ENCODE results near the gene REPS2.

GRCh38 chrX:17030580-17031270 is 84.3 kb downstream of the REPS2 start:
- TF ChIP-seq, protein P1, sequence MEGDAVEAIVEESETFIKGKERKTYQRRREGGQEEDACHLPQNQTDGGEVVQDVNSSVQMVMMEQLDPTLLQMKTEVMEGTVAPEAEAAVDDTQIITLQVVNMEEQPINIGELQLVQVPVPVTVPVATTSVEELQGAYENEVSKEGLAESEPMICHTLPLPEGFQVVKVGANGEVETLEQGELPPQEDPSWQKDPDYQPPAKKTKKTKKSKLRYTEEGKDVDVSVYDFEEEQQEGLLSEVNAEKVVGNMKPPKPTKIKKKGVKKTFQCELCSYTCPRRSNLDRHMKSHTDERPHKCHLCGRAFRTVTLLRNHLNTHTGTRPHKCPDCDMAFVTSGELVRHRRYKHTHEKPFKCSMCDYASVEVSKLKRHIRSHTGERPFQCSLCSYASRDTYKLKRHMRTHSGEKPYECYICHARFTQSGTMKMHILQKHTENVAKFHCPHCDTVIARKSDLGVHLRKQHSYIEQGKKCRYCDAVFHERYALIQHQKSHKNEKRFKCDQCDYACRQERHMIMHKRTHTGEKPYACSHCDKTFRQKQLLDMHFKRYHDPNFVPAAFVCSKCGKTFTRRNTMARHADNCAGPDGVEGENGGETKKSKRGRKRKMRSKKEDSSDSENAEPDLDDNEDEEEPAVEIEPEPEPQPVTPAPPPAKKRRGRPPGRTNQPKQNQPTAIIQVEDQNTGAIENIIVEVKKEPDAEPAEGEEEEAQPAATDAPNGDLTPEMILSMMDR (conservative IDR thresholded peaks at IDR 0.05; ENCODE audit: low read depth in 2 of 2): no peak
- no peak for TF ChIP-seq EZH2 (IDR thresholded peaks at IDR 0.05; ENCODE audit: low read depth, unreplicated experiment)
- TF ChIP-seq EZH2phosphoT487 (IDR thresholded peaks at IDR 0.05; ENCODE audit: unreplicated experiment): no peak
- no peak for TF ChIP-seq POLR2AphosphoS5 (IDR thresholded peaks at IDR 0.05; ENCODE audit: low read depth)
- no peak for TF ChIP-seq ZNF114 (CRISPR knock-in tag; IDR thresholded peaks at IDR 0.05)
- TF ChIP-seq, protein P2, sequence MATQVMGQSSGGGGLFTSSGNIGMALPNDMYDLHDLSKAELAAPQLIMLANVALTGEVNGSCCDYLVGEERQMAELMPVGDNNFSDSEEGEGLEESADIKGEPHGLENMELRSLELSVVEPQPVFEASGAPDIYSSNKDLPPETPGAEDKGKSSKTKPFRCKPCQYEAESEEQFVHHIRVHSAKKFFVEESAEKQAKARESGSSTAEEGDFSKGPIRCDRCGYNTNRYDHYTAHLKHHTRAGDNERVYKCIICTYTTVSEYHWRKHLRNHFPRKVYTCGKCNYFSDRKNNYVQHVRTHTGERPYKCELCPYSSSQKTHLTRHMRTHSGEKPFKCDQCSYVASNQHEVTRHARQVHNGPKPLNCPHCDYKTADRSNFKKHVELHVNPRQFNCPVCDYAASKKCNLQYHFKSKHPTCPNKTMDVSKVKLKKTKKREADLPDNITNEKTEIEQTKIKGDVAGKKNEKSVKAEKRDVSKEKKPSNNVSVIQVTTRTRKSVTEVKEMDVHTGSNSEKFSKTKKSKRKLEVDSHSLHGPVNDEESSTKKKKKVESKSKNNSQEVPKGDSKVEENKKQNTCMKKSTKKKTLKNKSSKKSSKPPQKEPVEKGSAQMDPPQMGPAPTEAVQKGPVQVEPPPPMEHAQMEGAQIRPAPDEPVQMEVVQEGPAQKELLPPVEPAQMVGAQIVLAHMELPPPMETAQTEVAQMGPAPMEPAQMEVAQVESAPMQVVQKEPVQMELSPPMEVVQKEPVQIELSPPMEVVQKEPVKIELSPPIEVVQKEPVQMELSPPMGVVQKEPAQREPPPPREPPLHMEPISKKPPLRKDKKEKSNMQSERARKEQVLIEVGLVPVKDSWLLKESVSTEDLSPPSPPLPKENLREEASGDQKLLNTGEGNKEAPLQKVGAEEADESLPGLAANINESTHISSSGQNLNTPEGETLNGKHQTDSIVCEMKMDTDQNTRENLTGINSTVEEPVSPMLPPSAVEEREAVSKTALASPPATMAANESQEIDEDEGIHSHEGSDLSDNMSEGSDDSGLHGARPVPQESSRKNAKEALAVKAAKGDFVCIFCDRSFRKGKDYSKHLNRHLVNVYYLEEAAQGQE (IDR thresholded peaks at IDR 0.05; ENCODE audit: unreplicated experiment): no peak
- TF ChIP-seq CREB1 (CRISPR knock-in tag; IDR thresholded peaks at IDR 0.05; ENCODE audit: low read depth): no peak
- TF ChIP-seq JUNB (IDR thresholded peaks at IDR 0.05; ENCODE audit: unreplicated experiment): no peak
- TF ChIP-seq, protein P3, sequence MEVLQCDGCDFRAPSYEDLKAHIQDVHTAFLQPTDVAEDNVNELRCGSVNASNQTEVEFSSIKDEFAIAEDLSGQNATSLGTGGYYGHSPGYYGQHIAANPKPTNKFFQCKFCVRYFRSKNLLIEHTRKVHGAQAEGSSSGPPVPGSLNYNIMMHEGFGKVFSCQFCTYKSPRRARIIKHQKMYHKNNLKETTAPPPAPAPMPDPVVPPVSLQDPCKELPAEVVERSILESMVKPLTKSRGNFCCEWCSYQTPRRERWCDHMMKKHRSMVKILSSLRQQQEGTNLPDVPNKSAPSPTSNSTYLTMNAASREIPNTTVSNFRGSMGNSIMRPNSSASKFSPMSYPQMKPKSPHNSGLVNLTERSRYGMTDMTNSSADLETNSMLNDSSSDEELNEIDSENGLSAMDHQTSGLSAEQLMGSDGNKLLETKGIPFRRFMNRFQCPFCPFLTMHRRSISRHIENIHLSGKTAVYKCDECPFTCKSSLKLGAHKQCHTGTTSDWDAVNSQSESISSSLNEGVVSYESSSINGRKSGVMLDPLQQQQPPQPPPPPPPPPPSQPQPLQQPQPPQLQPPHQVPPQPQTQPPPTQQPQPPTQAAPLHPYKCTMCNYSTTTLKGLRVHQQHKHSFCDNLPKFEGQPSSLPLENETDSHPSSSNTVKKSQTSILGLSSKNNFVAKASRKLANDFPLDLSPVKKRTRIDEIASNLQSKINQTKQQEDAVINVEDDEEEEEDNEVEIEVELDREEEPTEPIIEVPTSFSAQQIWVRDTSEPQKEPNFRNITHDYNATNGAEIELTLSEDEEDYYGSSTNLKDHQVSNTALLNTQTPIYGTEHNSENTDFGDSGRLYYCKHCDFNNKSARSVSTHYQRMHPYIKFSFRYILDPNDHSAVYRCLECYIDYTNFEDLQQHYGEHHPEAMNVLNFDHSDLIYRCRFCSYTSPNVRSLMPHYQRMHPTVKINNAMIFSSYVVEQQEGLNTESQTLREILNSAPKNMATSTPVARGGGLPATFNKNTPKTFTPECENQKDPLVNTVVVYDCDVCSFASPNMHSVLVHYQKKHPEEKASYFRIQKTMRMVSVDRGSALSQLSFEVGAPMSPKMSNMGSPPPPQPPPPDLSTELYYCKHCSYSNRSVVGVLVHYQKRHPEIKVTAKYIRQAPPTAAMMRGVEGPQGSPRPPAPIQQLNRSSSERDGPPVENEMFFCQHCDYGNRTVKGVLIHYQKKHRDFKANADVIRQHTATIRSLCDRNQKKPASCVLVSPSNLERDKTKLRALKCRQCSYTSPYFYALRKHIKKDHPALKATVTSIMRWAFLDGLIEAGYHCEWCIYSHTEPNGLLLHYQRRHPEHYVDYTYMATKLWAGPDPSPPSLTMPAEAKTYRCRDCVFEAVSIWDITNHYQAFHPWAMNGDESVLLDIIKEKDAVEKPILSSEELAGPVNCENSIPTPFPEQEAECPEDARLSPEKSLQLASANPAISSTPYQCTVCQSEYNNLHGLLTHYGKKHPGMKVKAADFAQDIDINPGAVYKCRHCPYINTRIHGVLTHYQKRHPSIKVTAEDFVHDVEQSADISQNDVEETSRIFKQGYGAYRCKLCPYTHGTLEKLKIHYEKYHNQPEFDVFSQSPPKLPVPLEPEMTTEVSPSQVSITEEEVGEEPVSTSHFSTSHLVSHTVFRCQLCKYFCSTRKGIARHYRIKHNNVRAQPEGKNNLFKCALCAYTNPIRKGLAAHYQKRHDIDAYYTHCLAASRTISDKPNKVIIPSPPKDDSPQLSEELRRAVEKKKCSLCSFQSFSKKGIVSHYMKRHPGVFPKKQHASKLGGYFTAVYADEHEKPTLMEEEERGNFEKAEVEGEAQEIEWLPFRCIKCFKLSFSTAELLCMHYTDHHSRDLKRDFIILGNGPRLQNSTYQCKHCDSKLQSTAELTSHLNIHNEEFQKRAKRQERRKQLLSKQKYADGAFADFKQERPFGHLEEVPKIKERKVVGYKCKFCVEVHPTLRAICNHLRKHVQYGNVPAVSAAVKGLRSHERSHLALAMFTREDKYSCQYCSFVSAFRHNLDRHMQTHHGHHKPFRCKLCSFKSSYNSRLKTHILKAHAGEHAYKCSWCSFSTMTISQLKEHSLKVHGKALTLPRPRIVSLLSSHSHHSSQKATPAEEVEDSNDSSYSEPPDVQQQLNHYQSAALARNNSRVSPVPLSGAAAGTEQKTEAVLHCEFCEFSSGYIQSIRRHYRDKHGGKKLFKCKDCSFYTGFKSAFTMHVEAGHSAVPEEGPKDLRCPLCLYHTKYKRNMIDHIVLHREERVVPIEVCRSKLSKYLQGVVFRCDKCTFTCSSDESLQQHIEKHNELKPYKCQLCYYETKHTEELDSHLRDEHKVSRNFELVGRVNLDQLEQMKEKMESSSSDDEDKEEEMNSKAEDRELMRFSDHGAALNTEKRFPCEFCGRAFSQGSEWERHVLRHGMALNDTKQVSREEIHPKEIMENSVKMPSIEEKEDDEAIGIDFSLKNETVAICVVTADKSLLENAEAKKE (CRISPR knock-in tag; IDR thresholded peaks at IDR 0.05): no peak
- no peak for TF ChIP-seq NANOG (IDR thresholded peaks at IDR 0.05; ENCODE audit: borderline replicate concordance)
- TF ChIP-seq ZNF331 (CRISPR knock-in tag; IDR thresholded peaks at IDR 0.05; ENCODE audit: low read depth): no peak
- no peak for TF ChIP-seq ETS1 (IDR thresholded peaks at IDR 0.05)

Data from GM23338 (cell line).